Ovary (tissue), 9 donors: Measurements from ENCODE around the gene PSMG4. TPM values are rescaled to one million over a fixed set of nuclear protein-coding genes. Genes with fewer than 3 reads are reported as not detected.

Experiments
- DNase-seq, 5 donors: peaks; one replicate each; pipeline ENCODE4 v3.0.0-alpha.2; 2019 to 2020
- H3K27ac ChIP-seq, 2 donors: fragments of 200-600 bp; one replicate each; pipeline versions ENCODE4 v1.5.1 to v1.8.0; 2019 to 2022
- H3K27me3 ChIP-seq: fragments of 200-600 bp; one replicate; pipeline ENCODE4 v1.8.0; 2022
- H3K36me3 ChIP-seq: fragments of 200-600 bp; sonication (generic); one replicate; pipeline ENCODE4 v1.5.1; 2019
- H3K4me1 ChIP-seq: one replicate; pipeline ENCODE4 v1.8.1; 2013; ENCODE audit warnings: mild to moderate bottlenecking, moderate library complexity; ENCODE audit not compliant: insufficient read depth
- H3K4me3 ChIP-seq: fragments of 200-600 bp; sonication (generic); one replicate; pipeline ENCODE4 v1.5.1; 2017
- H3K9me3 ChIP-seq, 2 donors: fragments of 200-600 bp in 1 of 2; sonication (generic) in 1 of 2; one replicate each; pipeline versions ENCODE4 v1.5.1 to v1.8.1; 2013 to 2019; ENCODE audit warnings: mild to moderate bottlenecking in 1 of 2, moderate library complexity in 1 of 2
- CTCF ChIP-seq, 3 donors: fragments of 450-650 bp in 2 of 3; fragments of 200-600 bp in 1 of 3; IDR thresholded peaks; one replicate each; pipeline versions ENCODE4 v1.5.1 to v1.8.0; 2016 to 2022; ENCODE audit warnings: antibody characterized with exemption in 3 of 3, mild to moderate bottlenecking in 1 of 3
- EP300 ChIP-seq: sonication (generic); formaldehyde crosslinking; IDR thresholded peaks from one replicate; pipeline ENCODE4 v1.6.1; 2017; ENCODE audit warnings: antibody characterized with exemption
- POLR2A ChIP-seq: fragments of 450-650 bp; IDR thresholded peaks from one replicate; pipeline ENCODE4 v1.6.1; 2017; ENCODE audit warnings: antibody characterized with exemption, mild to moderate bottlenecking, moderate library complexity
- WGBS, 3 donors: extraction: QIAGEN DNeasy Blood & Tissue Kit in 1 of 3; methylation state at CpG; one replicate each; pipeline versions ENCODE4 v1.1.5 to v1.1.7; 2013 to 2017; 5-methylcytosine and 5-hydroxymethylcytosine counted together
- intact Hi-C, 4 donors: fragments of 100-400 bp; cut with DNase I; formaldehyde crosslinking; loops; one replicate each; pipeline versions ENCODE4 v1.11.0 to v1.15.1; 2022 to 2023
- polyA plus RNA-seq, 2 donors: library from polyadenylated mRNA; stranded (reverse); fragments of 200-250 nt in 1 of 2; fragments of 350-450 nt in 1 of 2; fragmentation: Illumina TruSeq in 1 of 2; extraction: RNeasy Lipid Tissue Mini Kit (QIAGEN cat#74804) in 1 of 2; gene quantifications; one replicate each; pipeline ENCODE4 v1.2.3, GENCODE V29; 2013 to 2014
- total RNA-seq, 7 donors: library from RNA; depleted of rRNA in 2 of 7; stranded (reverse); fragments of >200 nt in 2 of 7; fragmentation: NEBNext Ultra II Directional in 3 of 7; extraction: Animal tissue kit (Norgen Biotek cat#: 25700) in 3 of 7; gene quantifications; one replicate each; pipeline versions ENCODE4 v1.1.0 to v1.2.4, GENCODE V29; 2016 to 2023
- donor health status: DM: no; HTN: no; CAD: no; lungs with moderate emphysema.
- donor health status: DM: no; HTN: no; CAD: no.
- donor health status: Bipolar disorder and iron deficiency.
- donor health status: DM: yes; HTN: yes; CAD: no.
- donor health status: DM: no; HTN: no; CAD: no.
- donor health status: DM: yes; HTN: yes; CAD: no.

Gene PSMG4
- total and polyA plus RNA-seq, 9 donors: 8.5 to 34.8 (median 22.7) TPM

- H3K9me3 ChIP-seq: no peaks in the 10 kb centered on the region
- no peaks in the 10 kb centered on the region for H3K27me3 ChIP-seq
- WGBS, 3 donors: 16 to 41% (median 30%) methylated on average over 9 of the region's 9 CpGs
- DNase-seq: peak in 1 of 5 donors; percentile 37
- no peak overlapping the region for H3K27ac ChIP-seq
- peaks cover 8% of the 10 kb centered on the region for H3K4me1 ChIP-seq
- intact Hi-C loops: no loop called here
- no peak for TF ChIP-seq POLR2A
- no peak for TF ChIP-seq EP300
- no peak for TF ChIP-seq CTCF (IDR thresholded peaks at IDR 0.05)
- H3K36me3 ChIP-seq: no peaks in the 10 kb centered on the region
- H3K4me3 ChIP-seq: no peak overlapping the region
Measured at GRCh38 chr6:3265671-3266070, 6.9 kb downstream of the PSMG4 start.

GRCh38 chr6:3266170-3266569 lies 7.4 kb downstream of the PSMG4 start:
- H3K27ac ChIP-seq: no peak overlapping the region
- no peak overlapping the region for H3K4me3 ChIP-seq
- H3K36me3 ChIP-seq: no peaks in the 10 kb centered on the region
- H3K4me1 ChIP-seq: peaks cover 6% of the 10 kb centered on the region
- DNase-seq: no peak
- H3K27me3 ChIP-seq: no peaks in the 10 kb centered on the region
- WGBS, 3 donors: 44 to 65% (median 45%) methylated on average over 9 of the region's 9 CpGs
- H3K9me3 ChIP-seq: no peaks in the 10 kb centered on the region
- intact Hi-C loops: no loop called here
- TF ChIP-seq CTCF (IDR thresholded peaks at IDR 0.05): no peak
- TF ChIP-seq EP300: no peak
- TF ChIP-seq POLR2A: no peak

- 76 to 79% (median 77%) methylated on average over 5 of the region's 5 CpGs for WGBS, 3 donors
- Histone ChIP-seq H3K4me1 (peaks cover 1% of the 10 kb centered on the region), H3K27ac (no peak overlapping the region), H3K36me3 (no peaks in the 10 kb centered on the region), H3K4me3 (no peak overlapping the region), H3K27me3 (no peaks in the 10 kb centered on the region), H3K9me3 (no peaks in the 10 kb centered on the region)
- TF ChIP-seq POLR2A: no peak
- TF ChIP-seq CTCF (IDR thresholded peaks at IDR 0.05): no peak
- TF ChIP-seq EP300: no peak
- intact Hi-C loops: no loop called here
- DNase-seq: no peak
Measured at GRCh38 chr6:3267162-3267561, 8.4 kb downstream of the PSMG4 start.

GRCh38 chr6:3268680-3269079 lies 9.9 kb downstream of the PSMG4 start:
- 80 to 88% (median 85%) methylated on average over 11 of the region's 11 CpGs for WGBS, 3 donors
- H3K36me3 ChIP-seq: no peaks in the 10 kb centered on the region

More at GRCh38 chr6:3268680-3269079, 9.9 kb downstream of the PSMG4 start:
- Histone ChIP-seq H3K4me3 (no peak overlapping the region), H3K4me1 (peaks cover 1% of the 10 kb centered on the region), H3K27ac (no peak overlapping the region), H3K9me3 (no peaks in the 10 kb centered on the region), H3K27me3 (no peaks in the 10 kb centered on the region)
- DNase-seq: peak in 1 of 5 donors; percentile 34
- intact Hi-C loops: no loop called here
- TF ChIP-seq EP300 (no peak), CTCF (IDR thresholded peaks at IDR 0.05) (no peak), POLR2A (no peak)
